UCSD-AML1 (cell line): ENCODE measurements around the gene XCR1.
"Not testable (repeated sequence)": the region's sequence is repeated elsewhere in the genome, so short reads cannot be mapped to it uniquely, and the experiment has no call there.

Experiments
- DNase-seq: peaks from one replicate; lab custom pipeline; 2025; ENCODE audit not compliant: unreplicated experiment; lab: John Stamatoyannopoulos, UW

The XCR1 gene, protein sequence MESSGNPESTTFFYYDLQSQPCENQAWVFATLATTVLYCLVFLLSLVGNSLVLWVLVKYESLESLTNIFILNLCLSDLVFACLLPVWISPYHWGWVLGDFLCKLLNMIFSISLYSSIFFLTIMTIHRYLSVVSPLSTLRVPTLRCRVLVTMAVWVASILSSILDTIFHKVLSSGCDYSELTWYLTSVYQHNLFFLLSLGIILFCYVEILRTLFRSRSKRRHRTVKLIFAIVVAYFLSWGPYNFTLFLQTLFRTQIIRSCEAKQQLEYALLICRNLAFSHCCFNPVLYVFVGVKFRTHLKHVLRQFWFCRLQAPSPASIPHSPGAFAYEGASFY

GRCh38 chr3:46027021-46027705 lies at the start of gene XCR1:
Gene XCR1 (minus strand): TSS chr3:46027483. CDS start chr3:46021947, 5,536 bp downstream.
- no peak for DNase-seq

DNA sequence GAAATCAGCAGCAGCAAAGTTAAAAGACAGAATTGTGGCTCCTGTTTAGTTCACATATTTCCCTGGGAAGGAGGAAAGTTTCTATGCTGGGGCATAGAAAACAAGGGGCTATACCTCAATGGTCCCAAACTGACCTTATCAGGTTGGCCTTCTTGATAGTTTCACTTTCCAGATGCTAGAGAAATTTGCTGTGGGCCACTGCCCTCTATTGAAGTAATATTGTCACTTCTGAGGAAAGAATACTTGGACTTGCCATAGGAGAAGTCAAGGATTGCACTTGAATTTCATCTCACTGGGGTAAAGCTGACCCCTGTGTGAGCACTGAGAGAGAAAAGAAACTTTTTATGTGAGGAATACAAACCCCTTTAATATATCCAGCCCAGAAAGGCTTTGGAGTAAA lies 49.3 kb upstream of the XCR1 start:
- no peak for DNase-seq

DNA sequence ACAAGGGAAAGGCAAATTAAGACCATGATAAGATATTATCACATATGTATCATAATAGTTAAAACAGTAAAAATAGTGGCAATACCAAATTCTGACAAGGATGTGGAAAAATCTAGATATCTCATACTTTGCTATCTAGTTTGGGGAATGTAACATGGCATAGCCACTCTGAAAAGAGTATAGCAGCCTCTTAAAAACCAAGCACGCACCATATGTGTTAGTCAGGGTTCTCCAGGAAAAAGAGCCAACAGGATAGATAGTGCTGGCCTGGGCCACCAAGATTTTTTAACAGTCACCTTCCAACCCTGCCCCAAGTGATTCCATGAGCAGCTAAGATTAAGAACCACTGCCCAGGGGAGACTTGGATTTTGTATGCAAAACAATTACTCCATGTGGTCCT lies 48.5 kb upstream of the XCR1 start:
- no peak for DNase-seq

DNA sequence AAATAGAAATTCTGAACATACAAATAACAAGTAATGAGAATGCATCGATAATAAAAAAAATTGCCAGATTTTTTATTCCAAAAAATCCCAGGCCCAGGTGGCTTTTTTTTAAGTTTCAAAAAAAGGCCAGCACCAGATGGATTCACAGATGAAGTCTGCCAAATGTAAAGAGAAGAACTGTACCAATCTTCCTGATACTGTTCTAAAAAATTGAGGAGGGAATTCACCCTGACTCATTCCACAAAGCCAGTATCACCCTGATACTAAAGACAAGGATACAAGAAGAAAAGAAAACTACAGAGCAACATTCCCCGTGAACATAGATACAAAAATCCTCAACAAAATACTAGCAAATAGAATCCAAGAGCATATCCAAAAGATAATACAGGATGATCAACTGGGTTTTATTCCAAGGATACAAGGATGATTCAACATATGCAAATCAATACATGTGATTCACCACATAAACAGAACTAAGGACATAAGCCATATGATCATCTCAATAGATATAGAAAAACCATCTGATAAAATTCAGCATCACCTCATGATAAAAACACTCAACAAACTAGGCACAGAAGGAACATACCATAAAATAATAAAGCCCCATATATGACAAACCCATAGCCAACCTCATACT lies 44.1 kb upstream of the XCR1 start:
- DNase-seq, result no peak

GRCh38 chr3:46070595-46071093 lies 43.4 kb upstream of the XCR1 start:
- DNase-seq, result no peak

- DNase-seq, result no peak
These were observed 41.2 kb upstream of the XCR1 start for GRCh38 chr3:46068501-46068900.

- no peak for DNase-seq
These were observed 40.1 kb upstream of the XCR1 start for GRCh38 chr3:46067401-46067800.

DNA sequence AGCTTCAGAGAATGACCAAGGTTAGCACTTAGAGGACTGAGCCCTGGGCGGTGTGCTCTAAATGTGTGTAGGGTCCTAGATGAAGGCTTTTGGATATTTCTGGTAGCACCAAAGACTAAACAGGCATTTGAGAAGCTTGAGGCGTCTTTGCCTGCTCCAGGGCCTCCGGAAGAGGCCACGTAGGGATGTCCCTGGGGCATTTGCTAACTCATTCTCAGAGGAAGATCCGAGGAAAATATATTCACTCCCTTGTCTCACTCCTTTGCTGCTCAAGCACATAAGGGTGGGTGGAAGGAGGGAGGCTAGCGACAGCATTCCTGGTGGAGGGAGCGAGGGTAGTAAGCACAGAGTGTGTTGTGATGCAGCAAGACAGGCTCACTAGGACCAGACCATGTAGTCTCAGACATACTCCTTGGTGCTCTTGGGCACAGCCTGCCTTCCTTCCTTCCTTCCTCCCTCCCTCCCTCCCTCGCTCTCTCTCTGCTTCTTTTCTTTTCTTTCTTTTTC lies 38.5 kb upstream of the XCR1 start:
- no peak for DNase-seq

DNA sequence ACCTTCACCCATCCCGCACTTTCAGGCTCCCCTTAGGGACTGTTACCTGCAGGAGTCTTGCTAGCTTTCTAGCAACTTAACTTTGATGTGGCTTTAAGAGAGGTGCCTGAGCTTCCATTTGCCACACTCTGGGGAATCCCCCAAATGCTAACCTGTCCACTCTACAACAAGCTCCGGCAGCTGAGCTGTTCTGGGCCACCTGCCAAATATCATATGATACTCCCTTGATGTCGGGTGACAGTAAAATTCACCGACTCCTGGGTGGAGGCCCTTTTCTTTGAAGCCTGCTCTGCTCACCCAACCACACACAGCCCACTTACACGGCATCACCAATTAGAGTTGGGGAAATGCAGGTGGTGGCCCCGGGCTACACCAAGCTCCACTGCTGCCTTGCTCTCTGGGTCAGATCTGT lies 38.0 kb upstream of the XCR1 start:
- no peak for DNase-seq

DNA sequence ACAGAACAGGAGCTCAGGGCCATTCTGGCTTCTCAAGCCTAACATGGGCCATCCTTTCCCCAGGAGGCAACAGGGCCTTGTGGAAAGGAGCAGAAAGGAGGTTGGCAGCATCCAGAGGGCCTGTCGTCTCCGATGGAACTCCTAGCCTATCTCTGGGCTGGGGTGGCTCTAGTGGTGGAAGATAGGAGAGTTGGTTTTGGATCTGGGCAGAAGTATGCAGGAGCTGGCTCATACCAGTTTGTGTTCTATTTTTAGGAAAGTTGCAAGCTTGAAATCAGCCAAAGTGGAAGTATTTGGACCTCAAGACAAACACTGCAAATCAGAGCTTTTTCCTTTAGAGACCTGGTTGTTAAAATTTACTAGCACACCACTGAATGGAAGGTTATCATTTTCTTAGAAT lies 35.4 kb upstream of the XCR1 start:
- DNase-seq, result no peak

GRCh38 chr3:46061887-46062286 lies 34.6 kb upstream of the XCR1 start:
- no peak for DNase-seq

DNA sequence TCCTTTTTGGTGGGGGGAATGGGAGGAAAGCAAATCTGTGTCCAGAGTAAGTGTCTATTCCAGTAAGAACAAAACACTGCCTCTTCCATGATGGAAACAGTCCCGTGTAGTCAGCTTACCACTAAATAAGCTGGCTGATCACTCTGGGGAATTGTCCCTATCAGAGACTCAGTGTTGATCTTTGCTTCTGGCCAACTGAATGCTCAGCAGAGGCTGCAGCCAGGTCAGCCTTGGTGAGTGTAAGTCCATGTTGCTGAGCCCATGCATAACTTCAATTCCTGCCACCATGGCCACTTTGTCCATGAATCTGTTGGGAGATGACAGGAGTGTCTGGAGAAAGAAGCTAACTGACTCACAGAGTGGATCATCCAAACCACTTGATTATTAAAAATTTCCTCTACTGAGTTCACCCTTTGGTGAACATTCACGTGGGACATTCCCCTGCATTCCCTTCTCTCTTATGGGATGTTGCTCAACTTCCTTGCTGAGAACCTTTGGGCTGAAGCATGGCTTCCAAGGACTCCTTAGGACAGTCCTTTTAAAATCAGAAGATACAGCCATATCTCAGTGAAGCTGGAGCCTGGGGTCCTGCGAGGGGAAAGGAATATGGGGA lies 33.9 kb upstream of the XCR1 start:
- no peak for DNase-seq

- no peak for DNase-seq
These were observed 33.3 kb upstream of the XCR1 start for GRCh38 chr3:46060551-46060950.

DNA sequence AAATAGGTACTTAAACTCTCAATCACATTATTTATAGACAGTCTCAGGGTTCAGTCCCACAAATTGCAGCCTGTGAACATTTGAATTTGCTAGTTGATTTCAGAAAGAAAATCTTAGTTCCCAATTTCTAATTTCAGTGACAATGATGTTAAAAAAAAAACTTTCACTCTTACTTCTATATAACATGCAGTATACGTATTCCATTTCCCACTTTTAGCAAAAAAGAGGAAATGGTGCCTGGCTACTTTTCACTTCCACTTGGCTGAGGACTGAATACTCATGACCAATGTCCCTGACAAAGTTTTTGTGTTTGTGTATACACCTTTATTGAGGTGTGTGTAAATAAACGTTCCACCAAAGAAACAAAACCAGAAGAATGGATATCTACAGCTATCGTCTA lies 32.1 kb upstream of the XCR1 start:
- no peak for DNase-seq

- no peak for DNase-seq
These were observed 31.7 kb upstream of the XCR1 start for GRCh38 chr3:46058981-46059380.

DNA sequence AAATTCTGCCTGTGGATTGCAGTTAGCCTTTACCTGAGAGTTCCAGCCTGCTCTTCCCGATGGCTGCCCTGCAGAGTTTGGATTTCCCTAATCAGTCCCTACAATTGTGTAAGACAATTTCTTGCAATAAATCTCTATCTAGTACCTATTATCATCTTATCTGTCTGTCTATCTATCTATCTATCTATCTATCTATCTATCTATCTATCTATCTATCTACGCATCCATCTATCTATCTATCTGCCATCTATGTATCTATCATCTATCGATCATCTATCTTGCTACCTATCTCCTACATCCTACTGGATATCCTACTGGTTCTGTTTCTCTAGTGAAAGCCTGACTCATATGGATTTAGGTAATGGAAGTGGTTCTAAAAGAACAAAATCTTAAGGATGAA lies 30.4 kb upstream of the XCR1 start:
- DNase-seq, result no peak

- no peak for DNase-seq
These were observed 29.4 kb upstream of the XCR1 start for GRCh38 chr3:46056686-46057085.

DNA sequence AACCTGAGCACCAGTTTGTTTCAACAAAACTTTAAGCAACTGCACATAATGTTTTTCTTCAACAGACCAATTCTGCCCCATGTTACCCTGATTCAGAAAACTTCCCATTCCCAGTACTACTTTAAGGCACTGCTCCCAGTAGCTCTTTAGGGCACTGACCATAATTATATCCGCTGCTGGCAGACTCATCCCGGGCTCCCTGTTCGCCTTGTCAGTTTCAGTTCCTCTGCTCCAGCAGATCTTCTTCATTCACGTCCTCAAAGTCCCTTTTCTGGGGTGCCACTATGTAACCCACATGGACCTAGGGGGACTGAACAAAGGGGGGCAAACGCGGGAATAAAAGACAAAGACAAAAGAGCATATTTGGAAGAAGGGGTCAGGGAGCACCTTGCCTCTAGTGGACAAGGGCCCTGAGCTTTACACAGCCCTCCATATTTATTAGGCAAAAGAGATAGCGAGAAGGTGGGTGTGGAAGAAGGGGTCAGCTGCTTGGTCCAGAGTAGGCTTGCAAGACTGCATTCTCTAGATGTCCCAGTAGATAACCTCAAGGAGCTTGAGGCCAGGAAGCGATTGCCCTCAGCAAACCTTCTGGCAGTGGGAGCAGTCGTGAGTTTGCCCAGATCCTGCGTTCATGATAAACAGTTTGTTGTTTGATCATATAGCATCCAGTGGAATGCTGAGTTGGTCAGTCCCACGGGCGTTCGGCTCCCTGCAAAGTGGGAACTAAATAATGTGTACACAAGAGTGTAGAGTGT lies 26.7 kb upstream of the XCR1 start:
- not testable (repeated sequence) for DNase-seq

GRCh38 chr3:46053265-46053664 lies 26.0 kb upstream of the XCR1 start:
- DNase-seq, result not testable (repeated sequence)

- DNase-seq, result no peak
These were observed 25.2 kb upstream of the XCR1 start for GRCh38 chr3:46052531-46052930.

DNA sequence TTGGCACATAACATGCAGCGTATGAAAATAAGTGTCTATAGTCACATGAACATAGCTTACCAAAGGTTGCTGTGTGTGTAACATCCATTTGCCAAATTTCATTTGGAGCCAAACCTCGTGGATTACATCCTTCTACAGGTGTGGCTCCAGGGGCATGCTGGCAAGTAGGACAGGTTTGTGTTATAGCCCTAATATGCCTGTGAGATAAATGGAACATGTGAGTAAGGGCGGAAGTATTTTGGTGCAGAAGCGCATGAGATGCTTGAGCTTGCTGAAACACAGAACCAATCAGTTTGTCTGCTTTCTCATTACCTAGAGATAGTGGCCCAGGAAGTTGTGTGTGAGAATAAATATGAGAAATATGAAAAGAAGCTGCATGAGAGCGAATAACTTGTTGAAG lies 21.8 kb upstream of the XCR1 start:
- no peak for DNase-seq
